Immature natural killer cell (primary cell): ENCODE results near the gene PTGR2. TPM values are rescaled to one million over a fixed set of nuclear protein-coding genes. Genes with fewer than 3 reads are reported as not detected.
"Not testable (repeated sequence)": the region's sequence is repeated elsewhere in the genome, so short reads cannot be mapped to it uniquely, and the experiment has no call there.

ENCODE experiments used
- DNase-seq, 3 donors: peaks; one replicate each; pipeline ENCODE4 v3.0.0; 2022; ENCODE audit warnings: mixed read lengths in 1 of 3
- H3K27ac Mint-ChIP-seq, 6 donors: one replicate each; pipeline ENCODE4 v1.8.0; 2020; ENCODE audit warnings: mixed read lengths in 6 of 6, mild to moderate bottlenecking in 5 of 6, inconsistent platforms in 4 of 6, moderate library complexity in 3 of 6
- H3K27me3 Mint-ChIP-seq, 3 donors: one replicate each; pipeline ENCODE4 v1.8.0; 2020 to 2021; ENCODE audit warnings: low read depth in 3 of 3, mild to moderate bottlenecking in 3 of 3, mixed read lengths in 3 of 3, moderate library complexity in 3 of 3, inconsistent platforms in 1 of 3
- H3K36me3 Mint-ChIP-seq, 3 donors: one replicate each; pipeline ENCODE4 v1.8.0; 2020; ENCODE audit warnings: mixed read lengths in 3 of 3, inconsistent platforms in 2 of 3, mild to moderate bottlenecking in 2 of 3
- H3K4me1 Mint-ChIP-seq, 2 donors: one replicate each; pipeline ENCODE4 v1.8.0; 2020; ENCODE audit warnings: inconsistent platforms in 2 of 2, mild to moderate bottlenecking in 2 of 2, mixed read lengths in 2 of 2, moderate library complexity in 1 of 2
- H3K4me3 Mint-ChIP-seq, 5 donors: one replicate each; pipeline ENCODE4 v1.8.0; 2020; ENCODE audit warnings: mild to moderate bottlenecking in 5 of 5, mixed read lengths in 5 of 5, inconsistent platforms in 3 of 5, moderate library complexity in 3 of 5
- H3K9me3 Mint-ChIP-seq, 6 donors: one replicate each; pipeline ENCODE4 v1.8.0; 2020; ENCODE audit warnings: mild to moderate bottlenecking in 6 of 6, mixed read lengths in 6 of 6, inconsistent platforms in 4 of 6, moderate library complexity in 3 of 6
- polyA plus RNA-seq, 3 donors: library from polyadenylated mRNA; unstranded; fragments of 300-500 nt; fragmentation: Illumina TruSeq; gene quantifications; one replicate each; pipeline ENCODE4 v1.2.3, GENCODE V29; 2021

PTGR2 gene
- polyA plus RNA-seq, 3 donors from 2014 or later, result 0.76 to 1.6 (median 1.0) TPM

GRCh38 chr14:73823339-73823885, 28.2 kb upstream of the PTGR2 start:
- no peaks in the 10 kb centered on the region for H3K4me1 Mint-ChIP-seq
- H3K9me3 Mint-ChIP-seq, result no peaks in the 10 kb centered on the region
- no peak for DNase-seq
- no peak overlapping the region for H3K27ac Mint-ChIP-seq
- no peak overlapping the region for H3K4me3 Mint-ChIP-seq
- H3K36me3 Mint-ChIP-seq, result no peaks in the 10 kb centered on the region
- peaks cover 0 to 2% (median 1%) of the 10 kb centered on the region in 3 donors for H3K27me3 Mint-ChIP-seq

GRCh38 chr14:73824127-73824526, 27.5 kb upstream of the PTGR2 start:
- no peak overlapping the region for H3K4me3 Mint-ChIP-seq
- no peak overlapping the region for H3K27ac Mint-ChIP-seq
- peaks cover 0 to 2% (median 1%) of the 10 kb centered on the region in 3 donors for H3K27me3 Mint-ChIP-seq
- H3K9me3 Mint-ChIP-seq, result no peaks in the 10 kb centered on the region
- H3K36me3 Mint-ChIP-seq, result no peaks in the 10 kb centered on the region
- DNase-seq, result no peak
- H3K4me1 Mint-ChIP-seq, result no peaks in the 10 kb centered on the region

GRCh38 chr14:73824536-73824935, 27.1 kb upstream of the PTGR2 start:
- no peak overlapping the region for H3K27ac Mint-ChIP-seq
- H3K4me3 Mint-ChIP-seq, result no peak overlapping the region
- H3K9me3 Mint-ChIP-seq, result no peaks in the 10 kb centered on the region
- no peaks in the 10 kb centered on the region for H3K36me3 Mint-ChIP-seq
- H3K27me3 Mint-ChIP-seq, result peaks cover 0 to 2% (median 1%) of the 10 kb centered on the region in 3 donors
- DNase-seq, result no peak
- no peaks in the 10 kb centered on the region for H3K4me1 Mint-ChIP-seq

GRCh38 chr14:73825551-73826188, 26.0 kb upstream of the PTGR2 start:
- H3K9me3 Mint-ChIP-seq, result no peaks in the 10 kb centered on the region
- H3K27me3 Mint-ChIP-seq, result peaks cover 0 to 2% (median 1%) of the 10 kb centered on the region in 3 donors
- no peaks in the 10 kb centered on the region for H3K36me3 Mint-ChIP-seq
- peak; percentile 66 to 73 (median 67) for DNase-seq
- no peaks in the 10 kb centered on the region for H3K4me1 Mint-ChIP-seq
- H3K27ac Mint-ChIP-seq, result no peak overlapping the region
- H3K4me3 Mint-ChIP-seq, result no peak overlapping the region

- not testable (repeated sequence) for H3K4me3 Mint-ChIP-seq, H3K36me3 Mint-ChIP-seq, DNase-seq, H3K27me3 Mint-ChIP-seq, H3K9me3 Mint-ChIP-seq, H3K4me1 Mint-ChIP-seq, H3K27ac Mint-ChIP-seq
Measured at GRCh38 chr14:73827190-73827589, 24.4 kb upstream of the PTGR2 start.

GRCh38 chr14:73829071-73829470, 22.6 kb upstream of the PTGR2 start:
- no peaks in the 10 kb centered on the region for H3K36me3 Mint-ChIP-seq
- peak overlapping the region in 1 of 6 donors; percentile 16 for H3K27ac Mint-ChIP-seq
- H3K4me3 Mint-ChIP-seq, result no peak overlapping the region
- H3K27me3 Mint-ChIP-seq, result peaks cover 1 to 4% (median 2%) of the 10 kb centered on the region in 3 donors
- DNase-seq, result no peak
- no peaks in the 10 kb centered on the region for H3K9me3 Mint-ChIP-seq
- H3K4me1 Mint-ChIP-seq, result no peaks in the 10 kb centered on the region

GRCh38 chr14:73829526-73830431, 21.9 kb upstream of the PTGR2 start:
- DNase-seq, result no peak
- peaks cover 1 to 4% (median 2%) of the 10 kb centered on the region in 3 donors for H3K27me3 Mint-ChIP-seq
- no peaks in the 10 kb centered on the region for H3K4me1 Mint-ChIP-seq
- H3K4me3 Mint-ChIP-seq, result no peak overlapping the region
- no peaks in the 10 kb centered on the region for H3K36me3 Mint-ChIP-seq
- H3K9me3 Mint-ChIP-seq, result no peaks in the 10 kb centered on the region
- H3K27ac Mint-ChIP-seq, result peak overlapping the region in 3 of 6 donors; percentile 5 to 81 (median 53)

GRCh38 chr14:73833034-73833433, 18.6 kb upstream of the PTGR2 start:
- Mint-ChIP-seq H3K4me1 (no peaks in the 10 kb centered on the region), H3K4me3 (no peak overlapping the region), H3K27ac (no peak overlapping the region), H3K9me3 (no peaks in the 10 kb centered on the region), H3K36me3 (no peaks in the 10 kb centered on the region), H3K27me3 (peaks cover 2 to 3% (median 2%) of the 10 kb centered on the region in 3 donors)
- DNase-seq, result no peak

GRCh38 chr14:73833530-73834260, 17.9 kb upstream of the PTGR2 start:
- Mint-ChIP-seq H3K4me3 (no peak overlapping the region), H3K9me3 (no peaks in the 10 kb centered on the region), H3K27ac (no peak overlapping the region), H3K36me3 (no peaks in the 10 kb centered on the region), H3K4me1 (no peaks in the 10 kb centered on the region), H3K27me3 (peaks cover 1 to 3% (median 2%) of the 10 kb centered on the region in 3 donors)
- DNase-seq, result no peak

- H3K36me3 Mint-ChIP-seq, result no peaks in the 10 kb centered on the region
- peaks cover 1 to 4% (median 2%) of the 10 kb centered on the region in 3 donors for H3K27me3 Mint-ChIP-seq
- H3K9me3 Mint-ChIP-seq, result no peaks in the 10 kb centered on the region
- no peak overlapping the region for H3K27ac Mint-ChIP-seq
- no peak for DNase-seq
- no peak overlapping the region for H3K4me3 Mint-ChIP-seq
- H3K4me1 Mint-ChIP-seq, result no peaks in the 10 kb centered on the region
Measured at GRCh38 chr14:73834261-73834625, 17.4 kb upstream of the PTGR2 start.

GRCh38 chr14:73838293-73839034, 13.2 kb upstream of the PTGR2 start:
- H3K27me3 Mint-ChIP-seq, H3K4me1 Mint-ChIP-seq, H3K4me3 Mint-ChIP-seq, DNase-seq, H3K9me3 Mint-ChIP-seq, H3K36me3 Mint-ChIP-seq: not testable (repeated sequence)
- peak overlapping the region in 1 of 6 donors; percentile 38 for H3K27ac Mint-ChIP-seq

GRCh38 chr14:73842201-73842600, 9.4 kb upstream of the PTGR2 start:
- Mint-ChIP-seq H3K27me3 (peaks cover 0 to 4% (median 0%) of the 10 kb centered on the region in 3 donors), H3K27ac (no peak overlapping the region), H3K4me1 (no peaks in the 10 kb centered on the region), H3K9me3 (no peaks in the 10 kb centered on the region), H3K36me3 (no peaks in the 10 kb centered on the region), H3K4me3 (no peak overlapping the region)
- DNase-seq, result no peak

GRCh38 chr14:73842851-73843250, 8.8 kb upstream of the PTGR2 start:
- Mint-ChIP-seq H3K4me1 (no peaks in the 10 kb centered on the region), H3K9me3 (no peaks in the 10 kb centered on the region), H3K4me3 (no peak overlapping the region), H3K36me3 (no peaks in the 10 kb centered on the region), H3K27ac (no peak overlapping the region), H3K27me3 (peaks cover 0 to 4% (median 0%) of the 10 kb centered on the region in 3 donors)
- no peak for DNase-seq
